HG02623 (cell line): ENCODE measurements around the gene PCDHGA4.
"Not testable (repeated sequence)": the region's sequence is repeated elsewhere in the genome, so short reads cannot be mapped to it uniquely, and the experiment has no call there.

ENCODE experiments used
- ATAC-seq: cut with Tn5 transposase; IDR thresholded peaks from one replicate; pipeline ENCODE4 v1.9.1; 2021; ENCODE audit warnings: moderate library complexity; ENCODE audit not compliant: unreplicated experiment

PCDHGA4 gene

GRCh38 chr5:141354900-141355469 is at the start of gene PCDHGA4:
Gene PCDHGA4, plus strand, starts transcription at chr5:141355021. Its CDS starts 87 bp downstream, at chr5:141355108.
- no peak for ATAC-seq

- no peak for ATAC-seq
These were observed 48.2 kb upstream of the PCDHGA4 start for GRCh38 chr5:141306630-141307029.

- ATAC-seq: no peak
These were observed 41.1 kb upstream of the PCDHGA4 start for GRCh38 chr5:141313711-141314110.

DNA sequence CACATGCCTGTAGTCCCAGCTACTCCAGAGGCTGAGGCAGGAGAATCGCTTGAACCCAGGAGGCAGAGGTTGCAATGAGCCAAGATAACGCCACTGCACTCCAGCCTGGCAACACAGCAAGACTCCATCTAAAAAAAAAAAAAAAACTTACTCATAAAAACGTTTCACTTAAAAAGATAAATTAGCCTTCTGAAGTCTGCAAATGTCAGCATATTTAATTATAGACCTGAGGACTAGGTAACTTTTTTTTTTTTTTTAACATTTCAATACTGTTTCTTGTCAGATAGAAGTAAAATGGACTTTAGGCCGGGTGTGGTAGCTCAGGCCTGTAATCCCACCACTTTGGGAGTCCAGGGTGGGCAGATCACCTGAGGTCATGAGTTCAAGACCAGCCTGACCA is 37.9 kb upstream of the PCDHGA4 start:
- ATAC-seq: not testable (repeated sequence)

DNA sequence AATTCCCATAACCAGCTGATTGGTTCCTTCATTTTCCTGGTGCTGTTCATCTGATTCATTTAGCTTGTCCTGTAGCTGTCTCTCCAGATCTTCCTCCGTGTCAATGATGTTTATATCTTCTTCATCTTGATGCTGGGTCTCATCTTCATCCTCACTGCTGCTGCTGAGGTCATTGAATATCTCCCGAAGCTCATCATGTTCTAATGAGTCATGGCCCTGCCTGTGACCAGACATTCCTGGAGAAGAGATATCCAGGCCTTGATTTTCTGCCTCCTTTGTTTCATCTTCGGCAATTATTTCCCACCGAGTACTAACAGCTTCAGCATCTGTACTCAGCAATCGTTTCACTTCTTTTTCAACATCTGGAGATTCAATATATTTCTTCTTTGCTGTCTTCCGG is 35.6 kb upstream of the PCDHGA4 start:
- no peak for ATAC-seq

- no peak for ATAC-seq
These were observed 35.1 kb upstream of the PCDHGA4 start for GRCh38 chr5:141319699-141320098.

DNA sequence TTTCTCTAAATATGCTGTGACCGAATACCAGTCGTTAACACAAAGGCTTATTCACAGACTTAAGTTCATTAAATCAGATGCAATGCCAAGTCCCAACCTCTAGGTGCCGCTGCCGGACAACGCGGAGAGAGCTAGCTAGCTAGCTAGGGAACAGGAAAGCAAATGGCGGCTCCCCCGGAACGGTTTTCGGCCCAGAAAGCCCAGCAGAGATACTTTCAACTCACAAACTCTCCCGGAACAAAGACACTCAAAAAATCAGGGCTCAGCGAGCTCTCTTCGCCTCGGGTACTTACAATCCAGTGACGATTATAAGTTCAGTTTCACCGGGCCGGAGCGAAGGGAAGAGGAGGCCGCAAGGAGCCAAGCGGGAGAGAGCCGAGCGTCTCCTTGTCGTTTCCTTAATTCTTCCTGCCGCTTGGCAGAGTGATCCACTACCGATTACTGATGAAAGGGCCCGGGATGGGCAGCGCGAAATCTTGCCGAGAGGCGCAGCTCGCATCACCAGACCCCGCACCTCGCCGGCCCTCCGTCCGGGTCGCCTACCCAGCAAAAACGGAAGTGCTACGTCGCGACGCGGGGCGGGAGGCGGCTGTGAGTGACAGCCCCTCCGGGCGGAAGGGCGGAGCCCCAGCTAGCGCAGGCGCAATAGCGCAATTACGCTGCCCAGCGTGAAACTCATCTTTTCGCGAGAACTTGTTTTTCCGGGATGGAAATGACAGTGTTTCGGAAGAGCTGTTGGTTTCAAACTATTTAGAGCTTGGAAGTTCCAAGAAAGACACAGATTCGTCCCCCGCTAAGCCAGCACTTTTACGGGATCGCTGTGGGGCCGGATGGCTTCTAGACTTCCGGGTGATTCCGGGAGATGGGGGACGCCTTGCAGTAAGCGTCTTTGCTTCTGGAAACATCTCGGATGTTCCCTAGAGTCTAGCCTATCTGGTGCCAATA is 34.3 kb upstream of the PCDHGA4 start, which contains the start of gene TAF7:
TSS of gene TAF7 (minus strand) at position 560 of the 945 bp plus-strand sequence. CDS start 740 bp downstream, outside the sequence.
- ATAC-seq: peak; percentile 91

GRCh38 chr5:141322261-141322660 is 32.6 kb upstream of the PCDHGA4 start:
- no peak for ATAC-seq

- peak; percentile 71 for ATAC-seq
These were observed 28.6 kb upstream of the PCDHGA4 start for GRCh38 chr5:141326088-141326854.

DNA sequence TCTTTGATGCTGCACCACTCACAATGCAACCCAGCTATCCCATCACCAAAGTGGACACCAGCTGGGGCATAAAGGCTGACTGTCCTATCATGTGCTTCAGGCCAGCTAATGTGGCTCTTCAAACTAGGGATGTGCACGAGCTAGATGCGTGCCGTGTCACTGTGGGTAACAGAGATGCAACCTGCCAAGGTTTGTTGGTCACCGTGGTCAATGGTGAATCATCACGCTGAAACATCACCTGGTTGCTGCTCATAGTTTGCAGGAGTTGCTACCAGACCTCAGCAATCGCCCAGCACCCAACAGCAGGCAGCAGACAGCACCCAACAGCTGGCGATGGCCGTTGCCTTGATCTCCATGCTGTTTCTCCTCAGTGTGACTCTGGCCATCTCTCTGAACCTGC is 26.6 kb upstream of the PCDHGA4 start:
- ATAC-seq: no peak

- ATAC-seq: no peak
These were observed 24.3 kb upstream of the PCDHGA4 start, which contains the start of gene PCDHGA1 for GRCh38 chr5:141330299-141331080. Gene PCDHGA1, plus strand, starts transcription at chr5:141330514.

DNA sequence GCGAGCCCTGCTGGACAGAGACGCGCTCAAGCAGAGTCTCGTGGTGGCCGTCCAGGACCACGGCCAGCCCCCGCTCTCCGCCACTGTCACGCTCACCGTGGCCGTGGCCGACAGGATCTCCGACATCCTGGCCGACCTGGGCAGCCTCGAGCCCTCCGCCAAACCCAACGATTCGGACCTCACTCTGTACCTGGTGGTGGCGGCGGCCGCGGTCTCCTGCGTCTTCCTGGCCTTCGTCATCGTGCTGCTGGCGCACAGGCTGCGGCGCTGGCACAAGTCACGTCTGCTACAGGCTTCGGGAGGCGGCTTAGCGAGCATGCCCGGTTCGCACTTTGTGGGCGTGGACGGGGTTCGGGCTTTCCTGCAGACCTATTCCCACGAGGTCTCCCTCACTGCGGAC is 22.2 kb upstream of the PCDHGA4 start:
- not testable (repeated sequence) for ATAC-seq

DNA sequence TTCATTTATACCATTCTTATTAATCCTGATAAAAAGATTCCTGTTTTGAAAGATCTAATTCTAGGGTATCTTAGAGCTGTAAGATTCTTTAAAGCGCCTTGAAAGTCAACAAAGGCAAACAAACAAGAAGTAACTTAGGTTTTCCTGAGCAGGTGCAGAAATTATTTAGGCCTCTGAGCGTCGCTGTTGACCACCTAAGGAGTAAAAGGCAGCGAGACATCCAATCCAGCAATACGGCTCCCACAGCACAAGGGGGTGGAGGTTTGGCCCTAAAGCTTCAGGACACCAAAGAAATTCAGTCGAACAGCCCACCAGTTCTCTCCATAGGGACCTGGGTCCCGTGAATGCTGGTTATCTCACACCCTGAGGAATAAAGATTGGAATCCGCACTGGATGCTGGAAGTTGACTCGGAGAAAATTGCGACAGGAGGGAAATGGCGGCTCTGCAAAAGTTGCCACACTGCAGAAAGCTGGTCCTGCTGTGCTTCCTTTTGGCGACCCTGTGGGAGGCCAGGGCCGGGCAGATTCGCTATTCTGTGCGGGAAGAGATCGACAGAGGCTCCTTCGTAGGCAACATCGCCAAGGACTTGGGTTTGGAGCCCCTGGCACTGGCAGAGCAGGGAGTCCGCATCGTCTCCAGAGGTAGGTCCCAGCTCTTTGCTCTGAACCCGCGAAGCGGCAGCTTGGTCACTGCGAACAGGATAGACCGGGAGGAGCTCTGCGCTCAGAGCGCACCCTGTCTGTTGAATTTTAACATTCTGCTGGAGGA is 16.1 kb upstream of the PCDHGA4 start, which contains the start of gene PCDHGA2:
TSS of gene PCDHGA2 (plus strand) at position 223 of the 769 bp plus-strand sequence.
- no peak for ATAC-seq

GRCh38 chr5:141340781-141341354 is 14.0 kb upstream of the PCDHGA4 start:
- not testable (repeated sequence) for ATAC-seq

DNA sequence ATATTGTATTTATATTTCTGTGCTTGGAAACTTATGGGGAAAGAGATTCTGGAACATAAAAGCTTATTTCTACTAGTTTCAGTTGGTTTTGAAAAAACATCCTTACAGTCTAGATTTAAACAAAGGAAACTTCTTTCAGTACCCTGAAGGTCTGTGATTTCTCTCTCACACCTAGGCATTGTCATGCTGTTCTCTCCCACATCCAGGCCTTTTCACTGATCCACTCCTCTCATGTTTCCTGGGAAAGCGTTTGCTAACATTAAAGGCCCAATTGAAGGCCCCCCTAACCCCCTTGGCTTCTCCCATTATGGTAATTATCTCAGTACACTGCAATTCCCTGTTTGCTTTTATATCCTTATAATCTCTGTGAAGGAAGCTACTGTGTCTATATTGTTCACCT is 12.0 kb upstream of the PCDHGA4 start:
- ATAC-seq: no peak

- no peak for ATAC-seq
These were observed 11.4 kb upstream of the PCDHGA4 start, which contains the start of gene PCDHGA3 for GRCh38 chr5:141343242-141343952. Gene PCDHGA3, plus strand, starts transcription at chr5:141343829. Its CDS starts 205 bp downstream, at chr5:141344034.

DNA sequence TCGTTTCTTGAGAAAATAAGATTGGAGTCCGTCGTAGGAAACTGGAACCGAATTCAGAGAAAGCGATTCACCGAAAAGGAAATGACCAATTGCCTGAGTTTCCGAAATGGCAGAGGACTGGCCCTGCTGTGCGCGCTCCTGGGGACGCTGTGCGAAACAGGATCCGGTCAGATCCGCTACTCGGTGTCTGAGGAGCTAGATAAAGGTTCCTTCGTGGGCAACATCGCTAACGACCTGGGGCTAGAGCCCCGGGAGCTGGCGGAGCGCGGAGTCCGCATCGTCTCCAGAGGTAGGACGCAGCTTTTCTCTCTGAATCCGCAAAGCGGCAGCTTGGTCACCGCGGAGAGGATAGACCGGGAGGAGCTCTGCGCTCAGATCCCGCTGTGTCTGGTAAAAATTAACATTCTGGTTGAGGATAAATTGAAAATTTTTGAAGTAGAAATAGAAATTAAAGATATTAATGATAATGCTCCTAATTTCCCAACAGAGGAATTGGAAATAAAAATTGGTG is 10.8 kb upstream of the PCDHGA4 start:
- ATAC-seq: no peak

DNA sequence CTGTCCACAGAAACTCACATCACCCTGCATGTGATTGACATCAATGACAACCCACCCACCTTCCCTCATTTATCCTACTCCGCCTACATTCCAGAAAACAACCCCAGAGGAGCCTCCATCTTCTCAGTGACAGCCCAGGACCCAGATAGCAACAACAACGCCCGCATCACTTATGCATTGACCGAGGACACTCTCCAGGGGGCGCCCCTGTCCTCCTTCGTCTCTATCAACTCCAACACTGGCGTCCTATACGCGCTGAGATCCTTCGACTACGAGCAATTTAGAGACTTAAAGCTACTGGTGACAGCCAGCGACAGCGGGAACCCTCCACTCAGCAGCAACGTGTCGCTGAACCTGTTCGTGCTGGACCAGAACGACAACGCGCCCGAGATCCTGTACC is 9.5 kb upstream of the PCDHGA4 start:
- ATAC-seq: no peak
